Fibroblast of the conjunctiva (primary cell): Measurements from ENCODE around the gene STOM.
"Not testable (repeated sequence)": the region's sequence is repeated elsewhere in the genome, so short reads cannot be mapped to it uniquely, and the experiment has no call there.

Experiments used
- DNase-seq: peaks from one replicate; pipeline ENCODE4 v3.0.0-alpha.2; 2010; ENCODE audit warnings: low read depth

Gene STOM

GRCh38 chr9:121300283-121301119 lies 69.5 kb downstream of the STOM start:
- DNase-seq = no peak

DNA sequence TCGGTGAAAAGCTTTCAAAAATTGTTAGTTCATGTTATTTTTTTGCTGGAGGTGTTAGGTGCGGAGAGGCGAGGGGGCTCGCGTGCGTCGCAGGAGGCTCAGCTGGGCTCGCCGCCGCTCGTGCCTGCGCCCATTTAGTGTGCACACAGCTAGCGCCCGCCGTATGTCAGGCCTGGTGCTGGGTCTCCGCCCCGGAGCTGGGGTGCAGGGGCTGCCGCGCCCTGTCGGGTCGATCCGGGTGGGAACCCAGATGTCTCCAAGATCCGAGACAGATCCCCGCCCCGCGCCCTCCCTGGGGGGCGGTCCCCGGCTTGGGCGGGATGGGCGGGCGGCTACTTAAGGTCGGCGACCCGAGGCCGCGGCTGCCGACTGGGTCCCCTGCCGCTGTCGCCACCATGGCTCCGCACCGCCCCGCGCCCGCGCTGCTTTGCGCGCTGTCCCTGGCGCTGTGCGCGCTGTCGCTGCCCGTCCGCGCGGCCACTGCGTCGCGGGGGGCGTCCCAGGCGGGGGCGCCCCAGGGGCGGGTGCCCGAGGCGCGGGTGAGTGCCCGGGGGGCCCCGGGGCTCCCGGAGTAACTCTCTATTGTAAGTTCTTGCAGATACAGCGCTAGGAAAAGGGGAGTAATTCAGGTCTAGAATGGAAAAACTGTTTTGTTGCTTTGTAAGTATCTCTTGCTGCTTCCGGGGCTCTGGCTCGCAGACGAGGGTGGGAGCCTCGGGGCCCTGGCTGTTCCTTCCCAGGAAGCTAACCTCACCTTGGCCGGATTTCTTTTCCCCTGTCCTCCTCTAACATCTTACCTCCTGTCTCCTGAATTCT lies 70.4 kb downstream of the STOM start:
- no peak for DNase-seq

- no peak for DNase-seq
Measured at GRCh38 chr9:121298689-121299466, 71.2 kb downstream of the STOM start.

GRCh38 chr9:121298016-121298538 lies 72.0 kb downstream of the STOM start:
- DNase-seq = no peak

- DNase-seq = no peak
Measured at GRCh38 chr9:121297389-121297788, 72.7 kb downstream of the STOM start.

GRCh38 chr9:121296213-121297127 lies 73.6 kb downstream of the STOM start:
- DNase-seq = no peak

DNA sequence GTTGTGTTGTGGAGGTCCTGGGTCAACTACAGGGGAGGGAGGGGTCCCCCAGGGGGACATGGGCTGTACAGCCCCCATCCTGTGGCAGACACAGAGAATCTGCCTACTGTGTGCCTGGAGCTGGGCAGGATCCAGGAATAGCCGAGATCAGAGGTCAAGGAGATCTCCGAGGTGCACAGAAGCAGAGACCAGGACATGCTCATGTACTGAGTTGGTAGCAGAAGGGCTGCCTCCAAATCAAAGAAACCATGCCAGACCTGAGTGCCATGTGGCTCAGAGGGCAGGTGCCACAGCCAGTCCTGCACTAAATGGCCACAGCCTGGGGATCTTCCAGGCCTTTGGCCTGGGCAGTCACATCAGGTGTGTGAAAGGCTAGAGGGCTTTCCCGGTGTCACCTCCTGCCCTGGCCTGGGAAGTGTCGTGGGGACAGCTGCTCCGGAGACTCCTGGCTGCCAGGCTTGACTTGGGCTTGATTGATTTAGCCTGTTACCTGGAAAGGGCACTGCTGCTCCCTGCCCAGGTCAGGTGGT lies 74.3 kb downstream of the STOM start:
- DNase-seq = no peak

DNA sequence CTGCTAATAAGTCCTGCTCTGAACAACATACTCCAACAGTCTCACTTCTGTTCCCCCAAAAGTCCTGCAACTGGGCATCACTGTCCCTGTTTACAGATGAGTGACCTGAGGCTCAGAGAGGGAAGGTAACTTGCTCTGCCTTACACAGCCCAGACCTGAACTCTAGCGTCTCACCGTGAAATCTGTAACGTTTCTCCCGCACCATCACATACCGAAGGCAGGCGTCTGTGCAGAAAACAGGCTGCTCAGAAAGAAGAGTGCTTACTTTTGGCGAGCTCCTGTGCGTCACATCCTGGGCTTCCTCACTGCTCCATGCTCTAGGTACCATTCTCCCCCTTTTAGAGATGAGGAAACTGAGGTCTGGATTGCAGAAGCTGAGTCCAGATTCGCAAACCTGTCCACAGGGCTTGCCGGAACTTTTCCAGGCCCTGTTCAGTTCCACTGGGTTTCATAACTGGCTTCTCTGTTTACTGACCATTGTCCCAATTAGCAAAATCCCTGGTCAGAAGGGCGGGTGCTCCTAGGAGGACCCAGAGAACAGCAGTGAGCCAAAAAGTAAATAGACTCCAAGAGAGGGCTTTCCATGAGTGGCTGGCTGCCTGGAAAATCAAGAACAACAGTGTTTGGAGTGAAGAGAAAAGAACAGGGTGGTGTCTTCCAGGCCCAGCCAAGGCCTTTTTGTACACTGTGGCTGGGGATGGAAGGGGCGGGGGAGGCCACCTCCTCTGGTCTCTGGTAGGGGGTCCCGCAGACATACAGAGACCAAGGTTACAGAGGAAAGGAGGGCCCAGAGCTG lies 75.0 kb downstream of the STOM start:
- peak; percentile 35 for DNase-seq

GRCh38 chr9:121294151-121294743 lies 75.8 kb downstream of the STOM start:
- no peak for DNase-seq

- no peak for DNase-seq
Measured at GRCh38 chr9:121292801-121293241, 77.2 kb downstream of the STOM start.

DNA sequence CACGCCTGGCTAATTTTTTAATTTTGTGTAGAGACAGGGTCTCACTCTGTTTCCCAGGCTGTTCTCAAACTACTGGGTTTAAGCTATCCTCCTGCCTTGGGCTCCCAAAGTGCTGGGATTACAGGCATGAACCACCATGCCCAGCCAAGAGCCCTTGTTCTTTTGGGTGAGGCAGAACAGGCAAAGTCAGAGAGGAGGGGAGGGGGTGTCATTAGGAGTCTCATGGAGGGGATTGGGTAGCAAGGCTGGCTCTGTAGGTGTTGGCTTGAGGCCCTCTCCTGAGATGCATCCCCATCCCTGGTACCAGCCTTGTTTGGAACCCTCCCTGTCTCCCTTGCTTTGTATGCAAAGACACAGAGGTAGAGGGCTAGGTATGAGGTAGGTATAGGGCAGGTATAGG lies 78.0 kb downstream of the STOM start:
- DNase-seq = no peak

- DNase-seq = not testable (repeated sequence)
Measured at GRCh38 chr9:121291536-121291935, 78.5 kb downstream of the STOM start.

DNA sequence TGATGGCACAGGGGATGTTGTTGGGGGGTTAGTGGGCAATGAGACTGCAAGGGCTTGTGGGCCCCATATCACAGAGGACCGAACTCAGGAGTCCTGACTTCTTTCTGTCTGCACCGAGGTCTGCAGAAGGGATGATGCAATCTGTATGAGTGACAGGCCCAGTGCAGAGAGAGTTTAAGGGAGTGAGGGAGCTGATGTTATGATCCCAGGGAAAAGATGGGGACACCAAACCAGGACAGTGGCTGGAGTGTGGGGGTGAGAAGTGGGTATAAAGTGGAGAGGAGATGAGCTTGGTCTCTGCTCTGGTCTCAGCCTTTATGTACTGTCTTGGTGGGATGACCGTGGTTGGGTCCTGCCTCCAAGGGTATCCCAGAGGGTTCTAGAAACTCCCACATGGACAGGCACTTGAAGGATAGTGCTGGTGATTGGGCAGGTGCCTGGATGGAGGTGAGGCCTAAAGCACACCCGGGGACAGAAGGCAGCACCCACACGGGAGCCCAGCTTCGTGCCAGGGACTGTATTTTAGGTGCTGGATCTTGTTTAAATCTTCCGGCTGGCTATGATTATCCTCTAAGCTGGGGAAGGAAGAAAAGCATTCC lies 80.2 kb downstream of the STOM start:
- DNase-seq = no peak

DNA sequence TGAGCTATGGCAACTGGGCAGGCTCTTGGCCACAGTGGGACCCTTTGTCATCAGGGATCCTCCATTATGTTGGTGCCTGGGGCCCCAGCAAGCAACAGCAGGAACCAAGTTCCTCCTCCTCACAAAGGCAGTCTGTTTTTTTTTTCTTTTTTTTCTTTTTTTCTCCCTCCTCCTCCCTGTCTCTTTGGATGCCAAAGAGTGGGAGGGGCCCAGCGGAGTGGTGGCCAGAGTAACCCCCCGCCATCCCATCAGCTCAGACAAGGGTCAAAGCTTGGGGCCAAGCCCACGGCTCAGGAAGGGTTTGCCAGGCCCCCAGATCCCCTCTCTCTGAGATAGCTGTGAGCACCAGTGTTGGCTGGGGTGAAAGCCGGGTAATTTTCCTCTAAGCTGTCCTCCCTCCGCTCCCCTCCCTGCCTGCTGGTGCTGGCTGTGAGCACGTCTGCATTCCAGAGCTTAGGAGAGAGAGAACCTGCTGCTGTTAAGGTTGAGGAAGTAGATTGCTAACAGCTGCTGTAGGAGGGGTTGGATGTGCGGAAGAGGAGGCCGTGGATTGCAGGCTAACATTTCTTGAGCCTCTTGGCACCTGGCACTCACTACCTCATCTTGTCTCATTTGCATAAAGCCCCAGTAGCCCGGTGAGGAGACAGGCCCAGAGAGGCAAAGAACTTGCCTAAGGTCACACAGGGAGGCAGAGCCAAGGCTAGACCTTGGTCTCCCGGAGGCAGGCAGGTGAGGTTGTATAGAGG lies 80.9 kb downstream of the STOM start:
- peak; percentile 52 for DNase-seq
